Inflammatory macrophage (primary cell): ENCODE data around the gene KRTAP12-2.

Experiments used
- DNase-seq, 2 donors: peaks; one replicate each; pipeline ENCODE4 v3.0.0-alpha.2; 2020 to 2022

The KRTAP12-2 gene

GRCh38 chr21:44625756-44626155 is 41.0 kb downstream of the KRTAP12-2 start:
- no peak for DNase-seq

- DNase-seq, result no peak
Observed at GRCh38 chr21:44623575-44623974, 43.2 kb downstream of the KRTAP12-2 start.

- no peak for DNase-seq
Observed at GRCh38 chr21:44619886-44620285, 46.8 kb downstream of the KRTAP12-2 start.

- DNase-seq, result no peak
Observed at GRCh38 chr21:44618909-44619308, 47.8 kb downstream of the KRTAP12-2 start.

GRCh38 chr21:44618504-44618903 is 48.2 kb downstream of the KRTAP12-2 start:
- DNase-seq, result peak; percentile 16 to 43

- no peak for DNase-seq
Observed at GRCh38 chr21:44617071-44617501, 49.6 kb downstream of the KRTAP12-2 start.

GRCh38 chr21:44616591-44616926 is 50.2 kb downstream of the KRTAP12-2 start:
- DNase-seq, result no peak
